A549 (cell line): Measurements from ENCODE around the gene IRF4.

ENCODE experiments used
- HOXB5 ChIP-seq: fragments of 250-450 bp; sonication (Bioruptor Pico); IDR thresholded peaks from 2 replicates; pipeline ENCODE4 v1.5.0; 2020; ENCODE audit warnings: mild to moderate bottlenecking, moderate library complexity
- JUN ChIP-seq, 2 experiments: fragments of >200 bp; sonication (Bioruptor Twin); formaldehyde crosslinking; IDR thresholded peaks; 2 replicates in 1 of 2; 3 replicates in 1 of 2; pipeline ENCODE4 v1.6.1; 2016 to 2017
- PHF8 ChIP-seq: fragments of 200-600 bp; sonication (generic); IDR thresholded peaks from 2 replicates; pipeline ENCODE4 v1.6.1; 2016; ENCODE audit warnings: low read depth, mild to moderate bottlenecking, antibody characterized with exemption, moderate library complexity, borderline replicate concordance
- POLR2A ChIP-seq: IDR thresholded peaks from 2 replicates; pipeline ENCODE4 v1.6.1; 2012; ENCODE audit warnings: mild to moderate bottlenecking, low read length
- RCOR1 ChIP-seq: fragments of 150-350 bp; IDR thresholded peaks from 2 replicates; pipeline ENCODE4 v1.6.1; 2014; ENCODE audit warnings: antibody characterized with exemption, low read length, low read depth
- TF ChIP-seq, protein P1 (sequence below): fragments of >200 bp; sonication (Bioruptor Twin); formaldehyde crosslinking; IDR thresholded peaks from 3 replicates; pipeline ENCODE4 v1.5.1; 2016
- TF ChIP-seq, protein P2 (sequence below): fragments of 200-600 bp; sonication (generic); IDR thresholded peaks from 2 replicates; pipeline ENCODE4 v1.6.1; 2016; ENCODE audit warnings: antibody characterized with exemption, mild to moderate bottlenecking, moderate library complexity

DNA sequence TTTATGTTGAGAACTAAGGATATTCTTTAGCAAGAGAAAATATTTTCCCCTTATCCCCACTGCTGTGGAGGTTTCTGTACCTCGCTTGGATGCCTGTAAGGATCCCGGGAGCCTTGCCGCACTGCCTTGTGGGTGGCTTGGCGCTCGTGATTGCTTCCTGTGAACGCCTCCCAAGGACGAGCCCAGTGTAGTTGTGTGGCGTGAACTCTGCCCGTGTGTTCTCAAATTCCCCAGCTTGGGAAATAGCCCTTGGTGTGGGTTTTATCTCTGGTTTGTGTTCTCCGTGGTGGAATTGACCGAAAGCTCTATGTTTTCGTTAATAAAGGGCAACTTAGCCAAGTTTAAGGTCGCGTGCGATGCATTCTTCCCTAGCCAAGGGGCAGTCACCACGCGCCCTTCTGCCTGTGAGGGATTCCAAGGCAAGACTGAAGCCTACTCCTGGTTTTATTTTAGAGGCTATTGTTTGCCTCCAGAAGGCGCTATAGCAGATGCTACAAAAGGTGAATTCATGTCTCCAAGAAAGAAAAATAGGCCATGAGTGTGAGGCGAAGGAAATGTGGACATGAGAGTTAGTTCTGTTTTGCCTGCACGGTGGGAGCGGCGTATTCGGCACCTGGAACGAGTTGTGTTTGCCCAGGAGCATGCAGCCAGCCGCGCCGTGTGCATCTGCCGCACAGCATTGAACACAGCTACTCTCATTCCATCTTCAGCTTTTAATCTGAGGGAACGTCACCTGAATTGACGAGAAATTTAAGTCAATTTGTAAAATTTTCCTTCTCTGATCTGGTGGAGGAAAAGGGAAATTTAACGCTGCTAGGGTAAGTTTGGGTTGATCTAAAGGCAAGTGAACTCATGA, 40.3 kb upstream of the IRF4 start:
- TF ChIP-seq PHF8 (no peak), POLR2A (no peak), HOXB5 (CRISPR knock-in tag) (no peak), JUN (IDR thresholded peaks at IDR 0.05) (no peak), RCOR1 (no peak)
- TF ChIP-seq, protein P1, sequence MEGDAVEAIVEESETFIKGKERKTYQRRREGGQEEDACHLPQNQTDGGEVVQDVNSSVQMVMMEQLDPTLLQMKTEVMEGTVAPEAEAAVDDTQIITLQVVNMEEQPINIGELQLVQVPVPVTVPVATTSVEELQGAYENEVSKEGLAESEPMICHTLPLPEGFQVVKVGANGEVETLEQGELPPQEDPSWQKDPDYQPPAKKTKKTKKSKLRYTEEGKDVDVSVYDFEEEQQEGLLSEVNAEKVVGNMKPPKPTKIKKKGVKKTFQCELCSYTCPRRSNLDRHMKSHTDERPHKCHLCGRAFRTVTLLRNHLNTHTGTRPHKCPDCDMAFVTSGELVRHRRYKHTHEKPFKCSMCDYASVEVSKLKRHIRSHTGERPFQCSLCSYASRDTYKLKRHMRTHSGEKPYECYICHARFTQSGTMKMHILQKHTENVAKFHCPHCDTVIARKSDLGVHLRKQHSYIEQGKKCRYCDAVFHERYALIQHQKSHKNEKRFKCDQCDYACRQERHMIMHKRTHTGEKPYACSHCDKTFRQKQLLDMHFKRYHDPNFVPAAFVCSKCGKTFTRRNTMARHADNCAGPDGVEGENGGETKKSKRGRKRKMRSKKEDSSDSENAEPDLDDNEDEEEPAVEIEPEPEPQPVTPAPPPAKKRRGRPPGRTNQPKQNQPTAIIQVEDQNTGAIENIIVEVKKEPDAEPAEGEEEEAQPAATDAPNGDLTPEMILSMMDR, result no peak
- TF ChIP-seq, protein P2, sequence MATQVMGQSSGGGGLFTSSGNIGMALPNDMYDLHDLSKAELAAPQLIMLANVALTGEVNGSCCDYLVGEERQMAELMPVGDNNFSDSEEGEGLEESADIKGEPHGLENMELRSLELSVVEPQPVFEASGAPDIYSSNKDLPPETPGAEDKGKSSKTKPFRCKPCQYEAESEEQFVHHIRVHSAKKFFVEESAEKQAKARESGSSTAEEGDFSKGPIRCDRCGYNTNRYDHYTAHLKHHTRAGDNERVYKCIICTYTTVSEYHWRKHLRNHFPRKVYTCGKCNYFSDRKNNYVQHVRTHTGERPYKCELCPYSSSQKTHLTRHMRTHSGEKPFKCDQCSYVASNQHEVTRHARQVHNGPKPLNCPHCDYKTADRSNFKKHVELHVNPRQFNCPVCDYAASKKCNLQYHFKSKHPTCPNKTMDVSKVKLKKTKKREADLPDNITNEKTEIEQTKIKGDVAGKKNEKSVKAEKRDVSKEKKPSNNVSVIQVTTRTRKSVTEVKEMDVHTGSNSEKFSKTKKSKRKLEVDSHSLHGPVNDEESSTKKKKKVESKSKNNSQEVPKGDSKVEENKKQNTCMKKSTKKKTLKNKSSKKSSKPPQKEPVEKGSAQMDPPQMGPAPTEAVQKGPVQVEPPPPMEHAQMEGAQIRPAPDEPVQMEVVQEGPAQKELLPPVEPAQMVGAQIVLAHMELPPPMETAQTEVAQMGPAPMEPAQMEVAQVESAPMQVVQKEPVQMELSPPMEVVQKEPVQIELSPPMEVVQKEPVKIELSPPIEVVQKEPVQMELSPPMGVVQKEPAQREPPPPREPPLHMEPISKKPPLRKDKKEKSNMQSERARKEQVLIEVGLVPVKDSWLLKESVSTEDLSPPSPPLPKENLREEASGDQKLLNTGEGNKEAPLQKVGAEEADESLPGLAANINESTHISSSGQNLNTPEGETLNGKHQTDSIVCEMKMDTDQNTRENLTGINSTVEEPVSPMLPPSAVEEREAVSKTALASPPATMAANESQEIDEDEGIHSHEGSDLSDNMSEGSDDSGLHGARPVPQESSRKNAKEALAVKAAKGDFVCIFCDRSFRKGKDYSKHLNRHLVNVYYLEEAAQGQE, result no peak
